ENCODE measurements around the gene CLASRP. TPM values are rescaled to one million over a fixed set of nuclear protein-coding genes. Genes with fewer than 3 reads are reported as not detected.

Gene CLASRP
- total RNA-seq, 1 experiment from 2014 or later: 126 TPM

- no peak for DNase-seq
- CTCF ChIA-PET: no interaction called here
- peaks cover 62% of the 10 kb centered on the region for H3K36me3 Mint-ChIP-seq (ENCODE audit: insufficient read depth, unreplicated experiment)
- TF ChIP-seq CTCF (IDR thresholded peaks at IDR 0.05; ENCODE audit: unreplicated experiment): no peak
- BruUV-seq (replicated peaks): no TSS peak
- intact Hi-C loops (cut with micrococcal nuclease; ENCODE audit: unreplicated experiment): no loop called here
- no peaks in the 10 kb centered on the region for H3K9me3 Mint-ChIP-seq (ENCODE audit: low read depth, unreplicated experiment)
- H3K4me1 Mint-ChIP-seq (ENCODE audit: low read depth, unreplicated experiment): peaks cover 33% of the 10 kb centered on the region
- no peaks in the 10 kb centered on the region for H3K27me3 Mint-ChIP-seq (ENCODE audit: unreplicated experiment)
- peak overlapping the region; percentile 78 for H3K27ac Mint-ChIP-seq (ENCODE audit: unreplicated experiment)
- peak overlapping the region; percentile 88 for H3K4me3 Mint-ChIP-seq (ENCODE audit: low read depth, unreplicated experiment)
Observed at GRCh38 chr19:45078390-45079062, 39.7 kb downstream of the CLASRP start.

- peaks cover 33% of the 10 kb centered on the region for H3K4me1 Mint-ChIP-seq (ENCODE audit: low read depth, unreplicated experiment)
- intact Hi-C loops (cut with micrococcal nuclease; ENCODE audit: unreplicated experiment): no loop called here
- DNase-seq: peak; percentile 92
- H3K9me3 Mint-ChIP-seq (ENCODE audit: low read depth, unreplicated experiment): no peaks in the 10 kb centered on the region
- peak; percentile 7 for TF ChIP-seq CTCF (IDR thresholded peaks at IDR 0.05; ENCODE audit: unreplicated experiment)
- peaks cover 62% of the 10 kb centered on the region for H3K36me3 Mint-ChIP-seq (ENCODE audit: insufficient read depth, unreplicated experiment)
- no peaks in the 10 kb centered on the region for H3K27me3 Mint-ChIP-seq (ENCODE audit: unreplicated experiment)
- BruUV-seq (replicated peaks): no TSS peak
- peak within 1 kb of the TSS; percentile 78 for H3K27ac Mint-ChIP-seq (ENCODE audit: unreplicated experiment)
- CTCF ChIA-PET: interaction anchor here (1.0 kb wide), 1 partner anchor 13 kb away, joined by 4 read pairs; no protein-coding TSS in a partner anchor
- H3K4me3 Mint-ChIP-seq (ENCODE audit: low read depth, unreplicated experiment): peak within 1 kb of the TSS; percentile 88
Observed at GRCh38 chr19:45079063-45079910, 40.4 kb downstream of the CLASRP start, which contains the start of gene GEMIN7. Gene GEMIN7 (plus strand): TSS chr19:45079260. CDS start chr19:45090115, 10,855 bp downstream.

GRCh38 chr19:45079911-45080370 is 41.1 kb downstream of the CLASRP start:
- Mint-ChIP-seq H3K27ac (ENCODE audit: unreplicated experiment) (peak overlapping the region; percentile 78), H3K4me1 (ENCODE audit: low read depth, unreplicated experiment) (peaks cover 33% of the 10 kb centered on the region), H3K27me3 (ENCODE audit: unreplicated experiment) (no peaks in the 10 kb centered on the region), H3K36me3 (ENCODE audit: insufficient read depth, unreplicated experiment) (peaks cover 59% of the 10 kb centered on the region), H3K9me3 (ENCODE audit: low read depth, unreplicated experiment) (no peaks in the 10 kb centered on the region), H3K4me3 (ENCODE audit: low read depth, unreplicated experiment) (peak overlapping the region; percentile 88)
- CTCF ChIA-PET: interaction anchor here (1.0 kb wide), 1 partner anchor 12 kb away, joined by 4 read pairs; no protein-coding TSS in a partner anchor
- DNase-seq: no peak
- intact Hi-C loops (cut with micrococcal nuclease; ENCODE audit: unreplicated experiment): no loop called here
- no peak for TF ChIP-seq CTCF (IDR thresholded peaks at IDR 0.05; ENCODE audit: unreplicated experiment)
- TSS peak; percentile 56 for BruUV-seq (replicated peaks)

GRCh38 chr19:45082170-45082569 is 43.3 kb downstream of the CLASRP start:
- DNase-seq: no peak
- Mint-ChIP-seq H3K36me3 (ENCODE audit: insufficient read depth, unreplicated experiment) (peaks cover 45% of the 10 kb centered on the region), H3K27me3 (ENCODE audit: unreplicated experiment) (no peaks in the 10 kb centered on the region), H3K27ac (ENCODE audit: unreplicated experiment) (no peak overlapping the region), H3K4me1 (ENCODE audit: low read depth, unreplicated experiment) (peaks cover 25% of the 10 kb centered on the region), H3K9me3 (ENCODE audit: low read depth, unreplicated experiment) (no peaks in the 10 kb centered on the region), H3K4me3 (ENCODE audit: low read depth, unreplicated experiment) (no peak overlapping the region)
- CTCF ChIA-PET: interaction anchor here (1.4 kb wide), 1 partner anchor 9 kb away, joined by 6 read pairs; no protein-coding TSS in a partner anchor
- no TSS peak for BruUV-seq (replicated peaks)
- intact Hi-C loops (cut with micrococcal nuclease; ENCODE audit: unreplicated experiment): no loop called here
- no peak for TF ChIP-seq CTCF (IDR thresholded peaks at IDR 0.05; ENCODE audit: unreplicated experiment)
